AML-193 (cell line): ENCODE results near the gene MAP3K14.

Source experiments
- DNase-seq, 2 experiments: peaks; one replicate each; lab custom pipeline; 2025; lab: John Stamatoyannopoulos, UW

MAP3K14 gene

GRCh38 chr17:45223539-45224528, 93.0 kb downstream of the MAP3K14 start:
- DNase-seq, result no peak

DNA sequence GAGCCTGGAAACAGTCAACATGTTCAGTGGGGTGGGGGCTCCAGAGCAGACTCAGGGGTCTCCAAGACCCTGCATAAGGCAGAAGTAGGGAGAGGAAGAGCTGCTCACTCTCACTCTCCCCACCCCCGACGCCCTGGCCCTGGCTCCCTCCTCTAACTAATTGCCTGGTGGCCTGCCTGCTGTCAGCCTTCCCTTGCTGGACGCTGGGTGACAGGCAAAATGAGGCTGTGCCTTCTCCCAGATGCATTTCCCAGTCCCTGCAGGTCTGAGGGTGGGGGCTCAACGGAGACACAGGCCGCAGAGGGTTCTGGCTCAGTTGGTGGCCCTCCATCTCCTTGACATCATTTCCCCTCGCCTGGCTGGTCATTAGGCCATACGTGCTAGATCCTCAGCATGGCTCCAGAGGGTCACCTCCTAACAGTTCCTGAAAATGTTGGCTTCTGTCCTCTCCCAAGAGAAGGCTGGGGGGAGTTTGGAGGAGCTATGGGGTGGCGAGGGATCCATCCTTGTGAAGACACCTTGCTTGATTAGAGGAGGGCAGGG, 93.8 kb downstream of the MAP3K14 start:
- no peak for DNase-seq

GRCh38 chr17:45222289-45222995, 94.4 kb downstream of the MAP3K14 start:
- no peak for DNase-seq

DNA sequence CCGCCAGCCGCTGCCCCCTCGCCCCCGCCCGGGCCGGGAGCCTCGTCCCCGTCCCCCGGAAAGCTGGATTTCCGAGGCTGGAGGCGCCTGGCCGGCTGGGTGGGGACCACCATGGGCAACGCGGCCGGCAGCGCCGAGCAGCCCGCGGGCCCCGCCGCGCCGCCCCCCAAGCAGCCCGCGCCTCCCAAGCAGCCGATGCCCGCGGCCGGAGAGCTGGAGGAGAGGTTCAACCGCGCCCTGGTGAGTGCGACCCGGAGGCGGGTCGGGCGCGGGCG, 94.9 kb downstream of the MAP3K14 start:
- DNase-seq, result no peak

GRCh38 chr17:45221081-45222013, 95.5 kb downstream of the MAP3K14 start, which contains the start of gene FMNL1:
TSS of gene FMNL1 (plus strand) at chr17:45221885. CDS start at chr17:45222125, 240 bp downstream.
- DNase-seq, result peak; percentile 76 to 78

- no peak for DNase-seq
Measured at GRCh38 chr17:45220079-45220478, 96.7 kb downstream of the MAP3K14 start.

DNA sequence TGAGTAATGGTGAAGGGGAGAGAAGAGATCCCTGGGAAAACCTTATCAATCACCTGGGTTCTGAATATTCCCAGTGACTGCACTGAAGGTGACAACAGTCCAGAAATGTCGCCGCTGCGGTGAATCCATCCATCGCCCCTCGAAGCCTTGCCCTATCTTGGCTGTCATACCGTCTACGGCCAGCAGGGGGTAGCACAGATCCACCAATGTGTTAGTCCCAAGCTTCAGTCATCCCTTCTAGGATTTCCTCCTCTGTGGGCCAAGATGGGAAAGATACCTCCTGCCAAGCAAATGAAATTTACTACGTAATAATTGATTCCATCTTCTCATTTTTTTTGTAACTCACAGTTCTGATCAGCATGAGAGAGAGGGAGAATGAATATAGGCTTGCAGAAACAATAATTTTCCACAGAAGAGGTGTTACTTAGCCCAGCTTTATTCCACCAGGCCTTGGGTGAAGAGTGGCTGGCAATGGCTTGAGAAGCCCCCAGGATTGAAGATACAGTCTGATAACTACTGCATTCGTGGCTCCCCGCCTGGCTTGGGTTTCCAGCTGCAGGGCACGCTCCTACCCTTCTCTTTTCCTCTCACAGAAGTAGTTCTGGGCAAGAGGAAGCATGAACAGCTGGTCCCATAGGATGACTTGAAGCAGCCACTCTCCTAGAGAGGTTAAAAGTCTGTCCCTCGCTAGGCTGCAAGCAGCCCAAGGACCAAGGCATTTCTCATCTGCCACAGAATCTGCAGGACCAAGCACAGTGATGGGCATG, 97.7 kb downstream of the MAP3K14 start:
- DNase-seq, result peak; percentile 75 to 83
